OCI-LY1 (cell line): Measurements from ENCODE around the gene KCP.

Source experiments
- H2AFZ ChIP-seq: fragments of 200-600 bp; sonication (generic), shearing (Covaris generic); 2 replicates; pipeline ENCODE4 v1.6.0; 2014; ENCODE audit warnings: antibody characterized with exemption, mild to moderate bottlenecking, low read length
- H3F3A ChIP-seq: fragments of 200-600 bp; sonication (generic), shearing (Covaris generic); 2 replicates; pipeline ENCODE4 v1.6.0; 2014; ENCODE audit warnings: mild to moderate bottlenecking, antibody characterized with exemption, low read length, moderate library complexity; ENCODE audit not compliant: insufficient read depth
- H3K27ac ChIP-seq: fragments of 200-600 bp; sonication (generic); 2 replicates; pipeline ENCODE4 v1.5.1; 2014; ENCODE audit warnings: low read length, mixed run types, mild to moderate bottlenecking, low read depth; ENCODE audit not compliant: poor library complexity, severe bottlenecking
- H3K27me3 ChIP-seq: fragments of 200-600 bp; sonication (generic); 2 replicates; pipeline ENCODE4 v1.6.0; 2014; ENCODE audit warnings: antibody characterized with exemption, mild to moderate bottlenecking, low read length, moderate library complexity; ENCODE audit not compliant: insufficient read depth
- H3K36me3 ChIP-seq: fragments of 200-600 bp; sonication (generic); 2 replicates; pipeline ENCODE4 v1.6.1; 2014; ENCODE audit warnings: mild to moderate bottlenecking, antibody characterized with exemption, low read length, moderate library complexity, mixed read lengths; ENCODE audit not compliant: insufficient read depth
- H3K4me1 ChIP-seq: fragments of 200-600 bp; sonication (generic); 2 replicates; pipeline ENCODE4 v1.5.1; 2014; ENCODE audit warnings: mild to moderate bottlenecking, low read length, moderate library complexity; ENCODE audit not compliant: insufficient read depth, severe bottlenecking
- H3K4me2 ChIP-seq: fragments of 200-600 bp; sonication (generic), shearing (Covaris generic); 2 replicates; pipeline ENCODE4 v1.6.1; 2014; ENCODE audit warnings: low read length
- H3K4me3 ChIP-seq: fragments of 200-600 bp; sonication (generic); 2 replicates; pipeline ENCODE4 v1.5.1; 2014; ENCODE audit warnings: low read length, low read depth, mild to moderate bottlenecking, mixed read lengths; ENCODE audit not compliant: poor library complexity, severe bottlenecking
- H3K79me2 ChIP-seq: fragments of 200-600 bp; shearing (Covaris generic); 2 replicates; pipeline ENCODE4 v1.6.1; 2016; ENCODE audit warnings: mixed run types, low read length, mixed read lengths; ENCODE audit not compliant: insufficient read depth
- H3K9ac ChIP-seq: fragments of 200-600 bp; sonication (generic), shearing (Covaris generic); 2 replicates; pipeline ENCODE4 v1.6.1; 2014; ENCODE audit warnings: mild to moderate bottlenecking, low read length, mixed read lengths
- H3K9me2 ChIP-seq: fragments of 200-600 bp; sonication (generic), shearing (Covaris generic); 2 replicates; pipeline ENCODE4 v1.6.1; 2014; ENCODE audit warnings: low read depth, mild to moderate bottlenecking, low read length, mixed read lengths
- H3K9me3 ChIP-seq: fragments of 200-600 bp; shearing (Covaris generic); 2 replicates; pipeline ENCODE4 v1.6.1; 2014; ENCODE audit warnings: low read length, mixed read lengths
- H4K20me1 ChIP-seq: fragments of 200-600 bp; sonication (generic), shearing (Covaris generic); 2 replicates; pipeline ENCODE4 v1.6.0; 2016; ENCODE audit warnings: mild to moderate bottlenecking, low read length; ENCODE audit not compliant: insufficient read depth
- CTCF ChIP-seq: fragments of 200-600 bp; sonication (generic), shearing (Covaris generic); IDR thresholded peaks from 2 replicates; pipeline ENCODE4 v1.5.1; 2017; ENCODE audit warnings: mild to moderate bottlenecking, antibody characterized with exemption, low read length, moderate library complexity, mixed read lengths
- EZH2 ChIP-seq: fragments of 200-600 bp; sonication (generic), shearing (Covaris generic); IDR thresholded peaks from 2 replicates; pipeline ENCODE4 v1.8.0; 2017; ENCODE audit warnings: borderline replicate concordance, mixed run types, mild to moderate bottlenecking, antibody characterized with exemption, low read length, moderate library complexity, mixed read lengths

KCP gene

GRCh38 chr7:128920913-128921582, 10.5 kb upstream of the KCP start:
- Histone ChIP-seq H3K79me2 (no peaks in the 10 kb centered on the region), H3K27me3 (peaks cover 26% of the 10 kb centered on the region), H3K9me2 (no peaks in the 10 kb centered on the region), H3K9me3 (no peaks in the 10 kb centered on the region), H3K4me3 (no peak overlapping the region), H4K20me1 (no peaks in the 10 kb centered on the region), H3K4me2 (no peak overlapping the region), H3F3A (no peaks in the 10 kb centered on the region), H2AFZ (no peak overlapping the region), H3K9ac (no peak overlapping the region), H3K27ac (no peak overlapping the region), H3K4me1 (peaks cover 6% of the 10 kb centered on the region), H3K36me3 (no peaks in the 10 kb centered on the region)
- TF ChIP-seq CTCF (no peak), EZH2 (no peak)

- Histone ChIP-seq H3K27ac (no peak overlapping the region), H3K9me3 (no peaks in the 10 kb centered on the region), H3K4me3 (no peak overlapping the region), H3K9ac (no peak overlapping the region), H3K4me1 (peaks cover 6% of the 10 kb centered on the region), H4K20me1 (no peaks in the 10 kb centered on the region), H3F3A (no peaks in the 10 kb centered on the region), H3K36me3 (no peaks in the 10 kb centered on the region), H2AFZ (no peak overlapping the region), H3K27me3 (peaks cover 26% of the 10 kb centered on the region), H3K9me2 (no peaks in the 10 kb centered on the region), H3K4me2 (no peak overlapping the region), H3K79me2 (no peaks in the 10 kb centered on the region)
- TF ChIP-seq CTCF: no peak
- TF ChIP-seq EZH2: no peak
These were observed 9.6 kb upstream of the KCP start for GRCh38 chr7:128919881-128920799.

GRCh38 chr7:128919241-128919640, 8.7 kb upstream of the KCP start:
- H3K79me2 ChIP-seq: no peaks in the 10 kb centered on the region
- TF ChIP-seq EZH2: no peak
- TF ChIP-seq CTCF: no peak
- H3K9ac ChIP-seq: no peak overlapping the region
- H3K27me3 ChIP-seq: peaks cover 30% of the 10 kb centered on the region
- H3F3A ChIP-seq: no peaks in the 10 kb centered on the region
- peaks cover 6% of the 10 kb centered on the region for H3K4me1 ChIP-seq
- no peaks in the 10 kb centered on the region for H4K20me1 ChIP-seq
- no peaks in the 10 kb centered on the region for H3K9me2 ChIP-seq
- H3K36me3 ChIP-seq: no peaks in the 10 kb centered on the region
- H3K4me3 ChIP-seq: no peak overlapping the region
- H3K27ac ChIP-seq: no peak overlapping the region
- no peak overlapping the region for H3K4me2 ChIP-seq
- H3K9me3 ChIP-seq: no peaks in the 10 kb centered on the region
- no peak overlapping the region for H2AFZ ChIP-seq
